Small intestine (tissue), 7 donors: ENCODE results near the gene SNX8. TPM values are rescaled to one million over a fixed set of nuclear protein-coding genes. Genes with fewer than 3 reads are reported as not detected.
"Not testable (repeated sequence)": the region's sequence is repeated elsewhere in the genome, so short reads cannot be mapped to it uniquely, and the experiment has no call there.

ENCODE experiments used
- DNase-seq, 2 donors: peaks; one replicate each; pipeline versions ENCODE4 v3.0.0 to v3.0.0-alpha.2; 2013
- FAIRE-seq: peaks from 2 replicates; lab custom pipeline; 2012; peaks lifted over from hg19 to GRCh38; lab: Jason Lieb, UNC
- H3K27ac ChIP-seq, 3 donors: one replicate each; pipeline ENCODE4 v1.5.1; 2013; ENCODE audit warnings: low read length in 2 of 3, mild to moderate bottlenecking in 2 of 3, control low read depth in 1 of 3, inconsistent platforms in 1 of 3, low read depth in 1 of 3, moderate library complexity in 1 of 3
- H3K27me3 ChIP-seq, 3 donors: one replicate each; pipeline ENCODE4 v1.6.1; 2013; ENCODE audit warnings: low read length in 3 of 3, inconsistent platforms in 1 of 3; ENCODE audit not compliant: control insufficient read depth in 3 of 3, insufficient read depth in 3 of 3
- H3K36me3 ChIP-seq, 3 donors: one replicate each; pipeline ENCODE4 v1.6.1; 2013; ENCODE audit warnings: low read length in 3 of 3, inconsistent platforms in 1 of 3, low read depth in 1 of 3, mild to moderate bottlenecking in 1 of 3, moderate library complexity in 1 of 3; ENCODE audit not compliant: control insufficient read depth in 3 of 3, insufficient read depth in 2 of 3
- H3K4me1 ChIP-seq, 3 donors: one replicate each; pipeline ENCODE4 v1.6.1; 2013; ENCODE audit warnings: low read length in 2 of 3, inconsistent platforms in 1 of 3, low read depth in 1 of 3, mild to moderate bottlenecking in 1 of 3, moderate library complexity in 1 of 3; ENCODE audit not compliant: control insufficient read depth in 3 of 3, insufficient read depth in 2 of 3
- H3K4me3 ChIP-seq, 3 donors: one replicate each; pipeline ENCODE4 v1.5.1; 2013; ENCODE audit warnings: low read length in 3 of 3, control low read depth in 1 of 3, inconsistent platforms in 1 of 3, low read depth in 1 of 3, mild to moderate bottlenecking in 1 of 3, moderate library complexity in 1 of 3
- H3K9me3 ChIP-seq, 2 donors: one replicate each; pipeline ENCODE4 v1.6.1; 2013; ENCODE audit warnings: low read depth in 1 of 2, low read length in 1 of 2; ENCODE audit not compliant: control insufficient read depth in 2 of 2, insufficient read depth in 1 of 2
- WGBS, 3 donors: extraction: QIAGEN DNeasy Blood & Tissue Kit; methylation state at CpG; one replicate each; pipeline ENCODE4 v1.1.7; 2013; 5-methylcytosine and 5-hydroxymethylcytosine counted together
- polyA plus RNA-seq, 4 donors: library from polyadenylated mRNA; stranded (reverse) in 3 of 4; unstranded in 1 of 4; fragments of 200-250 nt in 3 of 4; fragments of 120-200 nt in 1 of 4; gene quantifications; one replicate each; pipeline versions ENCODE4 v1.2.1 to v1.2.3, GENCODE V29; 2013
- donor health status: healthy with polysubstance abuse.
- donor health status: control.
- donor health status: control.
- donor health status: Bipolar disorder and iron deficiency.
- donor health status: healthy.

The SNX8 gene
- polyA plus RNA-seq, 4 donors, result 17.5 to 39.7 (median 19.2) TPM

GRCh38 chr7:2347351-2348063, 33.3 kb upstream of the SNX8 start:
- not testable (repeated sequence) for DNase-seq, H3K27me3 ChIP-seq, FAIRE-seq, H3K4me1 ChIP-seq, H3K27ac ChIP-seq, H3K4me3 ChIP-seq, H3K36me3 ChIP-seq, H3K9me3 ChIP-seq
- WGBS, 3 donors, result 82 to 89% (median 86%) methylated on average over 15 of the region's 15 CpGs

- DNase-seq (no peak), FAIRE-seq (no peak)
- no peaks in the 10 kb centered on the region for H3K9me3 ChIP-seq
- 95 to 97% (median 97%) methylated on average over 20 of the region's 20 CpGs for WGBS, 3 donors
- no peak overlapping the region for H3K27ac ChIP-seq
- H3K4me1 ChIP-seq, result no peaks in the 10 kb centered on the region
- H3K4me3 ChIP-seq, result no peak overlapping the region
- no peaks in the 10 kb centered on the region for H3K27me3 ChIP-seq
- H3K36me3 ChIP-seq, result peaks cover 0 to 1% (median 0%) of the 10 kb centered on the region in 3 donors
These were observed 22.5 kb upstream of the SNX8 start for GRCh38 chr7:2336626-2337299.

- not testable (repeated sequence) for H3K9me3 ChIP-seq, H3K4me1 ChIP-seq, FAIRE-seq, H3K27ac ChIP-seq, DNase-seq, H3K27me3 ChIP-seq, H3K4me3 ChIP-seq, H3K36me3 ChIP-seq
- 84 to 94% (median 90%) methylated on average over 4 of the region's 4 CpGs for WGBS, 3 donors
These were observed 18.5 kb upstream of the SNX8 start for GRCh38 chr7:2332606-2333231.

- 84 to 92% (median 85%) methylated on average over 6 of the region's 6 CpGs for WGBS, 3 donors
- Histone ChIP-seq H3K27me3 (no peaks in the 10 kb centered on the region), H3K27ac (no peak overlapping the region), H3K4me1 (no peaks in the 10 kb centered on the region), H3K9me3 (no peaks in the 10 kb centered on the region), H3K4me3 (no peak overlapping the region), H3K36me3 (peaks cover 0 to 6% (median 0%) of the 10 kb centered on the region in 3 donors)
- FAIRE-seq (no peak), DNase-seq (no peak)
These were observed 17.5 kb upstream of the SNX8 start for GRCh38 chr7:2331707-2332106.

GRCh38 chr7:2330493-2330892, 16.3 kb upstream of the SNX8 start:
- no peaks in the 10 kb centered on the region for H3K9me3 ChIP-seq
- no peak for FAIRE-seq
- 85 to 94% (median 90%) methylated on average over 2 of the region's 2 CpGs for WGBS, 3 donors

GRCh38 chr7:2326951-2327350, 12.7 kb upstream of the SNX8 start:
- no peak for DNase-seq
- H3K4me1 ChIP-seq, result no peaks in the 10 kb centered on the region
- H3K36me3 ChIP-seq, result peaks cover 0 to 6% (median 0%) of the 10 kb centered on the region in 3 donors
- WGBS, 3 donors, result 83 to 89% (median 84%) methylated on average over 7 of the region's 7 CpGs
- H3K4me3 ChIP-seq, result no peak overlapping the region
- no peak for FAIRE-seq
- no peaks in the 10 kb centered on the region for H3K9me3 ChIP-seq
- H3K27ac ChIP-seq, result no peak overlapping the region
- no peaks in the 10 kb centered on the region for H3K27me3 ChIP-seq

More at GRCh38 chr7:2330493-2330892, 16.3 kb upstream of the SNX8 start:
- Histone ChIP-seq H3K36me3 (peaks cover 0 to 6% (median 0%) of the 10 kb centered on the region in 3 donors), H3K27me3 (no peaks in the 10 kb centered on the region), H3K4me1 (no peaks in the 10 kb centered on the region), H3K4me3 (no peak overlapping the region), H3K27ac (no peak overlapping the region)
- no peak for DNase-seq

- H3K36me3 ChIP-seq, result peaks cover 0 to 3% (median 0%) of the 10 kb centered on the region in 3 donors
- DNase-seq (no peak), FAIRE-seq (no peak)
- WGBS, 3 donors, result 45 to 64% (median 55%) methylated on average over 4 of the region's 4 CpGs
- H3K27me3 ChIP-seq, result no peaks in the 10 kb centered on the region
- H3K9me3 ChIP-seq, result no peaks in the 10 kb centered on the region
- H3K4me3 ChIP-seq, result no peak overlapping the region
- peak overlapping the region in 1 of 3 donors; percentile 45 for H3K27ac ChIP-seq
- H3K4me1 ChIP-seq, result no peaks in the 10 kb centered on the region
These were observed 10.9 kb upstream of the SNX8 start for GRCh38 chr7:2325162-2325561.

GRCh38 chr7:2321020-2321419, 6.8 kb upstream of the SNX8 start:
- no peak for FAIRE-seq
- WGBS, 3 donors, result 71 to 82% (median 72%) methylated on average over 11 of the region's 11 CpGs

More at GRCh38 chr7:2321020-2321419, 6.8 kb upstream of the SNX8 start:
- no peaks in the 10 kb centered on the region for H3K9me3 ChIP-seq
- no peaks in the 10 kb centered on the region for H3K36me3 ChIP-seq
- H3K27me3 ChIP-seq, result no peaks in the 10 kb centered on the region
- no peak overlapping the region for H3K4me3 ChIP-seq
- H3K4me1 ChIP-seq, result no peaks in the 10 kb centered on the region
- no peak overlapping the region for H3K27ac ChIP-seq
- DNase-seq, result no peak
